Glutamatergic neuron (in vitro differentiated cells): ENCODE data around the gene NCEH1. TPM values are rescaled to one million over a fixed set of nuclear protein-coding genes. Genes with fewer than 3 reads are reported as not detected.

Experiments used
- DNase-seq: peaks from one replicate; pipeline ENCODE4 v3.0.0; 2022
- H3K27ac Mint-ChIP-seq: one replicate; pipeline ENCODE4 v1.8.0; 2020; ENCODE audit warnings: mild to moderate bottlenecking, mixed read lengths, inconsistent platforms; ENCODE audit not compliant: unreplicated experiment
- H3K27me3 Mint-ChIP-seq: one replicate; pipeline ENCODE4 v1.8.0; 2020; ENCODE audit warnings: mild to moderate bottlenecking, moderate library complexity, mixed read lengths, inconsistent platforms; ENCODE audit not compliant: unreplicated experiment
- H3K36me3 Mint-ChIP-seq: one replicate; pipeline ENCODE4 v1.8.0; 2020; ENCODE audit warnings: mild to moderate bottlenecking, mixed read lengths, inconsistent platforms; ENCODE audit not compliant: unreplicated experiment
- H3K4me1 Mint-ChIP-seq: one replicate; pipeline ENCODE4 v1.8.0; 2020; ENCODE audit warnings: mild to moderate bottlenecking, low read depth, mixed read lengths, inconsistent platforms; ENCODE audit not compliant: unreplicated experiment
- H3K4me3 Mint-ChIP-seq: one replicate; pipeline ENCODE4 v1.8.0; 2020; ENCODE audit warnings: mild to moderate bottlenecking, mixed read lengths, inconsistent platforms; ENCODE audit not compliant: unreplicated experiment
- H3K9me3 Mint-ChIP-seq: one replicate; pipeline ENCODE4 v1.8.0; 2020; ENCODE audit warnings: mild to moderate bottlenecking, moderate library complexity, mixed read lengths, inconsistent platforms; ENCODE audit not compliant: unreplicated experiment
- CTCF ChIP-seq: fragments of 200-600 bp; sonication (generic); IDR thresholded peaks from one replicate; pipeline ENCODE4 v1.5.0; 2021; ENCODE audit not compliant: partially characterized antibody, unreplicated experiment
- total RNA-seq: library from RNA; stranded (reverse); fragmentation: NEBNext Ultra II Directional; extraction: Animal tissue kit (Norgen Biotek cat#: 25700); gene quantifications from one replicate; pipeline ENCODE4 v1.2.1, GENCODE V29; 2021; ENCODE audit not compliant: unreplicated experiment

NCEH1 gene
- total RNA-seq, 1 donor from 2014 or later, result 1.5 TPM

GRCh38 chr3:172647080-172647479, 63.8 kb downstream of the NCEH1 start:
- Mint-ChIP-seq H3K4me1 (no peaks in the 10 kb centered on the region), H3K36me3 (no peaks in the 10 kb centered on the region), H3K9me3 (no peaks in the 10 kb centered on the region), H3K27ac (no peak overlapping the region), H3K4me3 (no peak overlapping the region), H3K27me3 (no peaks in the 10 kb centered on the region)
- TF ChIP-seq CTCF, result no peak
- DNase-seq, result no peak

GRCh38 chr3:172646439-172647015, 64.3 kb downstream of the NCEH1 start:
- no peaks in the 10 kb centered on the region for H3K4me1 Mint-ChIP-seq
- no peaks in the 10 kb centered on the region for H3K27me3 Mint-ChIP-seq
- DNase-seq, result no peak
- H3K4me3 Mint-ChIP-seq, result no peak overlapping the region
- no peaks in the 10 kb centered on the region for H3K36me3 Mint-ChIP-seq
- no peaks in the 10 kb centered on the region for H3K9me3 Mint-ChIP-seq
- TF ChIP-seq CTCF, result no peak
- no peak overlapping the region for H3K27ac Mint-ChIP-seq

GRCh38 chr3:172644258-172644657, 66.6 kb downstream of the NCEH1 start:
- no peaks in the 10 kb centered on the region for H3K36me3 Mint-ChIP-seq
- H3K27ac Mint-ChIP-seq, result no peak overlapping the region
- no peaks in the 10 kb centered on the region for H3K4me1 Mint-ChIP-seq
- no peak for TF ChIP-seq CTCF
- H3K4me3 Mint-ChIP-seq, result no peak overlapping the region
- H3K9me3 Mint-ChIP-seq, result no peaks in the 10 kb centered on the region
- no peak for DNase-seq
- no peaks in the 10 kb centered on the region for H3K27me3 Mint-ChIP-seq

GRCh38 chr3:172643506-172644179, 67.2 kb downstream of the NCEH1 start:
- Mint-ChIP-seq H3K9me3 (no peaks in the 10 kb centered on the region), H3K4me3 (no peak overlapping the region), H3K27me3 (no peaks in the 10 kb centered on the region), H3K27ac (no peak overlapping the region), H3K36me3 (no peaks in the 10 kb centered on the region), H3K4me1 (no peaks in the 10 kb centered on the region)
- DNase-seq, result no peak
- no peak for TF ChIP-seq CTCF

GRCh38 chr3:172641291-172641690, 69.6 kb downstream of the NCEH1 start:
- Mint-ChIP-seq H3K27me3 (no peaks in the 10 kb centered on the region), H3K4me1 (no peaks in the 10 kb centered on the region), H3K4me3 (no peak overlapping the region), H3K36me3 (no peaks in the 10 kb centered on the region), H3K9me3 (no peaks in the 10 kb centered on the region), H3K27ac (no peak overlapping the region)
- DNase-seq, result no peak
- TF ChIP-seq CTCF, result no peak
